ENCODE measurements around the gene PARVB. TPM values are rescaled to one million over a fixed set of nuclear protein-coding genes. Genes with fewer than 3 reads are reported as not detected.

The PARVB gene
- total and polyA plus RNA-seq, 11 donors: 54.9 to 172 (median 95.8) TPM

GRCh38 chr22:44098966-44099530, 74.9 kb downstream of the PARVB start:
- peaks cover 0 to 79% (median 66%) of the 10 kb centered on the region in 9 donors for H3K36me3 ChIP-seq
- peak in 1 of 4 donors; percentile 10 for ATAC-seq

GRCh38 chr22:44099696-44100095, 75.6 kb downstream of the PARVB start:
- H3K36me3 ChIP-seq: peaks cover 0 to 74% (median 65%) of the 10 kb centered on the region in 9 donors
- intact Hi-C loops (cut with DNase I): no loop called here
- no peaks in the 10 kb centered on the region for H3K9me3 ChIP-seq
- no peak overlapping the region for H3K4me3 ChIP-seq
- 94 to 98% (median 96%) methylated on average over 13 of the region's 13 CpGs for WGBS, 4 donors
- ATAC-seq (no peak), DNase-seq (peak in 2 of 5 donors; percentile 4 to 18)
- no peak for TF ChIP-seq CTCF (IDR thresholded peaks at IDR 0.05)
- no peak for TF ChIP-seq POLR2A (IDR thresholded peaks at IDR 0.05)
- H3K27me3 ChIP-seq: no peaks in the 10 kb centered on the region
- no peak overlapping the region for H3K27ac ChIP-seq
- no peaks in the 10 kb centered on the region for H3K4me1 ChIP-seq

More at GRCh38 chr22:44098966-44099530, 74.9 kb downstream of the PARVB start:
- Histone ChIP-seq H3K27me3 (no peaks in the 10 kb centered on the region), H3K4me3 (no peak overlapping the region), H3K4me1 (no peaks in the 10 kb centered on the region), H3K9me3 (no peaks in the 10 kb centered on the region), H3K27ac (no peak overlapping the region)
- TF ChIP-seq POLR2A (IDR thresholded peaks at IDR 0.05) (no peak), CTCF (IDR thresholded peaks at IDR 0.05) (no peak)
- intact Hi-C loops (cut with DNase I): no loop called here
- 90 to 96% (median 94%) methylated on average over 15 of the region's 15 CpGs for WGBS, 4 donors
- DNase-seq: peak in 3 of 5 donors; percentile 11 to 41 (median 13)

- H3K27ac ChIP-seq: no peak overlapping the region
- DNase-seq: peak in 2 of 5 donors; percentile 9 to 21
- 91 to 95% (median 94%) methylated on average over 8 to 13 of the region's 13 CpGs for WGBS, 4 donors
- no peaks in the 10 kb centered on the region for H3K27me3 ChIP-seq
- H3K9me3 ChIP-seq: no peaks in the 10 kb centered on the region
- H3K4me3 ChIP-seq: no peak overlapping the region
- H3K36me3 ChIP-seq: peaks cover 0 to 71% (median 59%) of the 10 kb centered on the region in 9 donors
- intact Hi-C loops (cut with DNase I): no loop called here
- H3K4me1 ChIP-seq: no peaks in the 10 kb centered on the region
- no peak for ATAC-seq
- no peak for TF ChIP-seq CTCF (IDR thresholded peaks at IDR 0.05)
- TF ChIP-seq POLR2A (IDR thresholded peaks at IDR 0.05): no peak
These were observed 76.3 kb downstream of the PARVB start for GRCh38 chr22:44100411-44100810.

- Histone ChIP-seq H3K4me1 (no peaks in the 10 kb centered on the region), H3K27ac (no peak overlapping the region), H3K36me3 (peaks cover 0 to 55% (median 44%) of the 10 kb centered on the region in 9 donors), H3K27me3 (no peaks in the 10 kb centered on the region), H3K4me3 (no peak overlapping the region), H3K9me3 (no peaks in the 10 kb centered on the region)
- ATAC-seq (no peak), DNase-seq (peak in 3 of 5 donors; percentile 3 to 17 (median 4))
- intact Hi-C loops (cut with DNase I): no loop called here
- 83 to 98% (median 97%) methylated on average over 4 of the region's 4 CpGs for WGBS, 4 donors
- TF ChIP-seq POLR2A (IDR thresholded peaks at IDR 0.05): no peak
- TF ChIP-seq CTCF (IDR thresholded peaks at IDR 0.05): no peak
These were observed 78.0 kb downstream of the PARVB start for GRCh38 chr22:44102121-44102520.
